GM12878 (cell line): Measurements from ENCODE around the gene EXOC4. TPM values are rescaled to one million over a fixed set of nuclear protein-coding genes. Genes with fewer than 3 reads are reported as not detected.

ENCODE experiments used
- ATAC-seq: fragments of 200-7000 bp; cut with Tn5 transposase; 3 replicates; pipeline ENCODE4 v1.9.1; 2020; ENCODE audit warnings: mild to moderate bottlenecking, moderate library complexity
- BruUV-seq: library from RNA; stranded (reverse); fragments of 400-500 nt; replicated peaks from 2 replicates; lab custom pipeline; 2021; lab: Mats Ljungman, UMichigan
- CTCF ChIA-PET: fragments of 300-600 bp; sonication (Branson Sonifier 250); formaldehyde crosslinking; extraction: SDS; loops from one replicate; lab custom pipeline; 2021; ENCODE audit warnings: inconsistent platforms; lab: Yijun Ruan, JAX
- POLR2A ChIA-PET: fragments of 350-600 bp; formaldehyde crosslinking; extraction: SDS; loops from one replicate; lab custom pipeline; 2021; ENCODE audit warnings: inconsistent platforms; lab: Charles Lee
- RAD21 ChIA-PET: fragments of 300-600 bp; sonication (Branson Sonifier 250); formaldehyde crosslinking; loops from one replicate; lab custom pipeline; 2023; ENCODE audit warnings: antibody characterized with exemption; ENCODE audit not compliant: unreplicated experiment; lab: Charles Lee
- SMC1A ChIA-PET: fragments of 300-600 bp; sonication (Branson Sonifier 250); formaldehyde crosslinking; loops from one replicate; lab custom pipeline; 2023; ENCODE audit not compliant: unreplicated experiment, uncharacterized antibody; lab: Charles Lee
- DNase-seq: peaks from one replicate; pipeline ENCODE4 v3.0.0-alpha.2; 2011; ENCODE audit warnings: low read depth, low spot score
- FAIRE-seq: peaks from 3 replicates; lab custom pipeline; 2011; peaks lifted over from hg19 to GRCh38; lab: Jason Lieb, UNC
- H2AFZ ChIP-seq: 2 replicates; pipeline ENCODE4 v1.6.0; 2011; ENCODE audit warnings: low read depth, low read length, control low read depth; ENCODE audit not compliant: control insufficient read depth
- H3K27ac ChIP-seq: 2 replicates; pipeline ENCODE4 v1.5.1; 2011; ENCODE audit warnings: control low read depth; ENCODE audit not compliant: control insufficient read depth, insufficient read depth
- H3K27me3 ChIP-seq, 2 experiments: replicated peaks in 1 of 2; 2 replicates each; pipeline versions ENCODE4 v1.6.0 to v1.6.1; 2011; ENCODE audit warnings: low read length in 1 of 2; ENCODE audit not compliant: control insufficient read depth in 2 of 2, insufficient read depth in 2 of 2
- H3K36me3 ChIP-seq, 2 experiments: 2 replicates each; pipeline ENCODE4 v1.5.1; 2011; ENCODE audit warnings: low read length in 1 of 2; ENCODE audit not compliant: control insufficient read depth in 2 of 2, insufficient read depth in 2 of 2
- H3K4me1 ChIP-seq: 2 replicates; pipeline ENCODE4 v1.6.1; 2011; ENCODE audit warnings: mild to moderate bottlenecking, low read length, moderate library complexity, mixed read lengths; ENCODE audit not compliant: control insufficient read depth, insufficient read depth
- H3K4me2 ChIP-seq: 2 replicates; pipeline ENCODE4 v1.6.0; 2011; ENCODE audit warnings: control low read depth; ENCODE audit not compliant: control insufficient read depth, insufficient read depth
- H3K4me3 ChIP-seq: fragments of 200-600 bp; sonication (generic); 2 replicates; pipeline ENCODE4 v1.5.1; 2016
- H3K79me2 ChIP-seq: 2 replicates; pipeline ENCODE4 v1.6.0; 2011; ENCODE audit warnings: low read length; ENCODE audit not compliant: control insufficient read depth, insufficient read depth
- H3K9ac ChIP-seq: 2 replicates; pipeline ENCODE4 v1.8.0; 2011; ENCODE audit warnings: low read length, control low read depth, mixed read lengths; ENCODE audit not compliant: control insufficient read depth, insufficient read depth
- H3K9me3 ChIP-seq: replicated peaks from 3 replicates; pipeline ENCODE4 v1.5.1; 2011; ENCODE audit warnings: mild to moderate bottlenecking, low read length; ENCODE audit not compliant: control insufficient read depth, insufficient read depth
- H4K20me1 ChIP-seq: 2 replicates; pipeline ENCODE4 v1.6.0; 2011; ENCODE audit not compliant: control insufficient read depth, insufficient read depth
- MTA3 ChIP-seq: IDR thresholded peaks from 2 replicates; pipeline ENCODE4 v1.6.1; 2012; ENCODE audit warnings: low read length, inconsistent platforms, borderline replicate concordance
- SPI1 ChIP-seq: IDR thresholded peaks from 2 replicates; pipeline ENCODE4 v1.6.1; 2011; ENCODE audit warnings: low read depth, mild to moderate bottlenecking, low read length, moderate library complexity, borderline replicate concordance; ENCODE audit not compliant: insufficient read depth
- WGBS: methylation state at CpG from one replicate; pipeline ENCODE4 v1.1.6; 2016; ENCODE audit warnings: low lambda C conversion rate; ENCODE audit not compliant: insufficient replicate concordance, insufficient coverage; ENCODE audit errors: missing lambda C conversion rate; 5-methylcytosine and 5-hydroxymethylcytosine counted together
- in situ Hi-C: fragments of 300-500 bp; cut with MboI; formaldehyde crosslinking; loops from 9 replicates; pipeline ENCODE4 v1.14.3; 2018; ENCODE audit warnings: mixed read lengths
- intact Hi-C: fragments of 100-400 bp; cut with micrococcal nuclease; formaldehyde crosslinking; loops from one replicate; pipeline ENCODE4 v1.14.2; 2022; ENCODE audit not compliant: unreplicated experiment
- polyA plus RNA-seq, 11 experiments: library from polyadenylated mRNA; depleted of rRNA in 4 of 11; unstranded in 6 of 11; stranded (reverse) in 5 of 11; fragments of >200 nt; fragmentation: Nextera tagmentation in 4 of 11; fragmentation: Illumina TruSeq in 1 of 11; extraction: Ambion mirVana in 4 of 11; extraction: Trizol in 1 of 11; gene quantifications; 1 replicate in 1 of 11; 2 replicates in 10 of 11; pipeline versions ENCODE4 v1.2.1 to v1.2.3, GENCODE V29; 2011 to 2016; ENCODE audit warnings: inconsistent platforms in 2 of 11, missing spikeins in 2 of 11, low read depth in 1 of 11
- total RNA-seq, 4 experiments: library from RNA; depleted of rRNA in 3 of 4; stranded (reverse); fragments of >200 nt in 3 of 4; fragmentation: Illumina TruSeq in 1 of 4; extraction: Trizol in 1 of 4; gene quantifications; 2 replicates each; pipeline versions ENCODE4 v1.2.1 to v1.2.3, GENCODE V29; 2013 to 2021
- TF ChIP-seq, protein P1 (sequence below): IDR thresholded peaks from 2 replicates; pipeline ENCODE4 v1.6.1; 2012; ENCODE audit warnings: low read depth, low read length, improper control_type of control experiment
- TF ChIP-seq, protein P2 (sequence below): IDR thresholded peaks from 2 replicates; pipeline ENCODE4 v1.6.1; 2011; ENCODE audit warnings: low read depth, low read length, improper control_type of control experiment, borderline replicate concordance
- TF ChIP-seq, protein P3 (sequence below): fragments of 450-650 bp; IDR thresholded peaks from 2 replicates; pipeline ENCODE4 v1.6.1; 2017; ENCODE audit warnings: low read depth, mild to moderate bottlenecking, moderate library complexity

EXOC4 gene
- total and polyA plus RNA-seq, 10 of the 15 experiments (the other 5 are each of a cell fraction or from before 2014, with no cell fraction given): 13.2 to 44.5 (median 29.6) TPM

DNA sequence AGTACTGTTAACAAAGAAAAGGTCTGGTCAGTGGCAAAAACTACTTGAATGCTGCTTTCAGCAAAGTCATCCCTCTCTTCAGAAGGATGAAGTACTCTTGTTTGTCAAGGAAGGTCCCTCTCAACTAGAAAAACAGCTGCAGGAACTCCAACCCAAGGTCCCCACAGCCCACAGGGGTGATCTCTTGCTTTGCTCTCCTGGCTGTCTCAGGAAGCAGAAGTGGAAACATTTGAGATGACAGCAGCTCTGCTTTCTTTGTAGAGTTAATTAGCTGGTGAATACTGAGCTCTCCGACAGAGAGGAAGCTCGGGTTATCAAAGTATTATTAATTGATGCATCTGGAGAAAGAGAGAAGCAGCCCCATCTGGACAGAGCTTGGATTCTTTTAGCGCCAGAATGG is 848.8 kb downstream of the EXOC4 start:
- no peak overlapping the region for H2AFZ ChIP-seq
- CTCF ChIA-PET: no interaction called here
- peak; percentile 28; the same call in 2 of the 3 replicates for ATAC-seq

More for the DNA sequence above, 848.8 kb downstream of the EXOC4 start:
- WGBS: 19% methylated on average over 3 of the region's 3 CpGs
- H3K27me3 ChIP-seq: no peaks in the 10 kb centered on the region
- H3K4me3 ChIP-seq: no peak overlapping the region
- no TSS peak for BruUV-seq
- no peak for FAIRE-seq
- ChIA-PET SMC1A (interaction anchor here (1.2 kb wide), 1 partner anchor 12 kb away, joined by 4 read pairs; no protein-coding TSS in a partner anchor), POLR2A (no interaction called here)
- H4K20me1 ChIP-seq: no peaks in the 10 kb centered on the region
- in situ Hi-C loops: no loop called here
- DNase-seq: no peak
- H3K9me3 ChIP-seq: no peaks in the 10 kb centered on the region
- no peaks in the 10 kb centered on the region for H3K4me1 ChIP-seq
- no peak overlapping the region for H3K9ac ChIP-seq
- no peaks in the 10 kb centered on the region for H3K79me2 ChIP-seq
- H3K27ac ChIP-seq: no peak overlapping the region
- intact Hi-C loops: no loop called here
- H3K4me2 ChIP-seq: no peak overlapping the region
- TF ChIP-seq, protein P1, sequence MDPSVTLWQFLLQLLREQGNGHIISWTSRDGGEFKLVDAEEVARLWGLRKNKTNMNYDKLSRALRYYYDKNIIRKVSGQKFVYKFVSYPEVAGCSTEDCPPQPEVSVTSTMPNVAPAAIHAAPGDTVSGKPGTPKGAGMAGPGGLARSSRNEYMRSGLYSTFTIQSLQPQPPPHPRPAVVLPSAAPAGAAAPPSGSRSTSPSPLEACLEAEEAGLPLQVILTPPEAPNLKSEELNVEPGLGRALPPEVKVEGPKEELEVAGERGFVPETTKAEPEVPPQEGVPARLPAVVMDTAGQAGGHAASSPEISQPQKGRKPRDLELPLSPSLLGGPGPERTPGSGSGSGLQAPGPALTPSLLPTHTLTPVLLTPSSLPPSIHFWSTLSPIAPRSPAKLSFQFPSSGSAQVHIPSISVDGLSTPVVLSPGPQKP: no peak
- TF ChIP-seq, protein P2, sequence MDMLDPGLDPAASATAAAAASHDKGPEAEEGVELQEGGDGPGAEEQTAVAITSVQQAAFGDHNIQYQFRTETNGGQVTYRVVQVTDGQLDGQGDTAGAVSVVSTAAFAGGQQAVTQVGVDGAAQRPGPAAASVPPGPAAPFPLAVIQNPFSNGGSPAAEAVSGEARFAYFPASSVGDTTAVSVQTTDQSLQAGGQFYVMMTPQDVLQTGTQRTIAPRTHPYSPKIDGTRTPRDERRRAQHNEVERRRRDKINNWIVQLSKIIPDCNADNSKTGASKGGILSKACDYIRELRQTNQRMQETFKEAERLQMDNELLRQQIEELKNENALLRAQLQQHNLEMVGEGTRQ: no peak
- TF ChIP-seq SPI1 (peak; percentile 42; the same call in 1 of the 2 replicates), MTA3 (no peak)
- TF ChIP-seq, protein P3, sequence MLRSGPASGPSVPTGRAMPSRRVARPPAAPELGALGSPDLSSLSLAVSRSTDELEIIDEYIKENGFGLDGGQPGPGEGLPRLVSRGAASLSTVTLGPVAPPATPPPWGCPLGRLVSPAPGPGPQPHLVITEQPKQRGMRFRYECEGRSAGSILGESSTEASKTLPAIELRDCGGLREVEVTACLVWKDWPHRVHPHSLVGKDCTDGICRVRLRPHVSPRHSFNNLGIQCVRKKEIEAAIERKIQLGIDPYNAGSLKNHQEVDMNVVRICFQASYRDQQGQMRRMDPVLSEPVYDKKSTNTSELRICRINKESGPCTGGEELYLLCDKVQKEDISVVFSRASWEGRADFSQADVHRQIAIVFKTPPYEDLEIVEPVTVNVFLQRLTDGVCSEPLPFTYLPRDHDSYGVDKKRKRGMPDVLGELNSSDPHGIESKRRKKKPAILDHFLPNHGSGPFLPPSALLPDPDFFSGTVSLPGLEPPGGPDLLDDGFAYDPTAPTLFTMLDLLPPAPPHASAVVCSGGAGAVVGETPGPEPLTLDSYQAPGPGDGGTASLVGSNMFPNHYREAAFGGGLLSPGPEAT: no peak
- TF ChIP-seq, all 136 proteins: peak for 1
- RAD21 ChIA-PET: interaction anchor here (1.0 kb wide), 1 partner anchor 16 kb away, joined by 4 read pairs; no protein-coding TSS in a partner anchor
- no peaks in the 10 kb centered on the region for H3K36me3 ChIP-seq
